Vagina (tissue), 2 donors: ENCODE measurements around the gene CEP128.

ENCODE experiments used
- POLR2A ChIP-seq, 2 donors: fragments of 450-650 bp; IDR thresholded peaks; one replicate each; pipeline ENCODE4 v1.6.1; 2017; ENCODE audit warnings: antibody characterized with exemption in 2 of 2, mild to moderate bottlenecking in 2 of 2, moderate library complexity in 2 of 2
- TF ChIP-seq, protein P1 (sequence below), 3 experiments: fragments of 450-650 bp in 2 of 3; fragments of 200-600 bp in 1 of 3; sonication (generic) in 1 of 3; IDR thresholded peaks; one replicate each; pipeline ENCODE4 v1.5.1; 2017 to 2019; ENCODE audit warnings: antibody characterized with exemption in 3 of 3, mild to moderate bottlenecking in 2 of 3, moderate library complexity in 2 of 3

- no peak for TF ChIP-seq POLR2A (IDR thresholded peaks at IDR 0.05)
- TF ChIP-seq, protein P1, sequence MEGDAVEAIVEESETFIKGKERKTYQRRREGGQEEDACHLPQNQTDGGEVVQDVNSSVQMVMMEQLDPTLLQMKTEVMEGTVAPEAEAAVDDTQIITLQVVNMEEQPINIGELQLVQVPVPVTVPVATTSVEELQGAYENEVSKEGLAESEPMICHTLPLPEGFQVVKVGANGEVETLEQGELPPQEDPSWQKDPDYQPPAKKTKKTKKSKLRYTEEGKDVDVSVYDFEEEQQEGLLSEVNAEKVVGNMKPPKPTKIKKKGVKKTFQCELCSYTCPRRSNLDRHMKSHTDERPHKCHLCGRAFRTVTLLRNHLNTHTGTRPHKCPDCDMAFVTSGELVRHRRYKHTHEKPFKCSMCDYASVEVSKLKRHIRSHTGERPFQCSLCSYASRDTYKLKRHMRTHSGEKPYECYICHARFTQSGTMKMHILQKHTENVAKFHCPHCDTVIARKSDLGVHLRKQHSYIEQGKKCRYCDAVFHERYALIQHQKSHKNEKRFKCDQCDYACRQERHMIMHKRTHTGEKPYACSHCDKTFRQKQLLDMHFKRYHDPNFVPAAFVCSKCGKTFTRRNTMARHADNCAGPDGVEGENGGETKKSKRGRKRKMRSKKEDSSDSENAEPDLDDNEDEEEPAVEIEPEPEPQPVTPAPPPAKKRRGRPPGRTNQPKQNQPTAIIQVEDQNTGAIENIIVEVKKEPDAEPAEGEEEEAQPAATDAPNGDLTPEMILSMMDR (IDR thresholded peaks at IDR 0.05): no peak
Observed at GRCh38 chr14:80620434-80620833, 321.1 kb downstream of the CEP128 start.
